Measurements from ENCODE around the gene FAM241B.
A peak's percentile ranks its signal among the peaks of the same experiment; 100 is the strongest.

FAM241B gene

GRCh38 chr10:69619626-69620025 is 10.4 kb upstream of the FAM241B start:
- Histone ChIP-seq H3K56ac (ENCODE audit: low read length) (no peak overlapping the region), H3K79me1 (ENCODE audit: low read length) (no peaks in the 10 kb centered on the region), H3K27ac (ENCODE audit: low read depth, low read length) (no peak overlapping the region), H4K8ac (ENCODE audit: low read depth, low read length) (no peak overlapping the region), H2AK5ac (ENCODE audit: low read length) (no peak overlapping the region), H3K27me3 (ENCODE audit: insufficient read depth, low read length, poor library complexity) (no peaks in the 10 kb centered on the region), H3K36me3 (ENCODE audit: control insufficient read depth, insufficient read depth, low read length) (no peaks in the 10 kb centered on the region), H3K18ac (ENCODE audit: low read length) (no peak overlapping the region), H3K9ac (ENCODE audit: low read length) (no peak overlapping the region), H3K4me2 (ENCODE audit: low read length) (no peak overlapping the region), H2BK5ac (ENCODE audit: low read length) (no peak overlapping the region), H2BK15ac (replicated peaks; ENCODE audit: low read depth) (no peak overlapping the region), H3K4ac (ENCODE audit: low read depth, low read length) (no peak overlapping the region), H3K4me1 (ENCODE audit: control insufficient read depth, low read depth, low read length) (no peaks in the 10 kb centered on the region), H3K4me3 (ENCODE audit: low read length) (no peak overlapping the region), H3K23ac (ENCODE audit: low read length) (no peak overlapping the region), H4K5ac (ENCODE audit: low read length) (no peak overlapping the region), H2BK120ac (ENCODE audit: low read depth, low read length) (no peak overlapping the region), H3K79me2 (ENCODE audit: control insufficient read depth, insufficient read depth, low read length) (no peaks in the 10 kb centered on the region)
- no peak for DNase-seq
- WGBS (ENCODE audit: extremely low coverage, insufficient coverage, low lambda C conversion rate), result no CpG with 5 or more reads among the region's 7 CpGs

GRCh38 chr10:69620625-69621024 is 9.4 kb upstream of the FAM241B start:
- Histone ChIP-seq H3K4me3 (ENCODE audit: low read length) (no peak overlapping the region), H3K79me1 (ENCODE audit: low read length) (no peaks in the 10 kb centered on the region), H3K18ac (ENCODE audit: low read length) (no peak overlapping the region), H3K56ac (ENCODE audit: low read length) (no peak overlapping the region), H3K27ac (ENCODE audit: low read depth, low read length) (no peak overlapping the region), H3K4me1 (ENCODE audit: control insufficient read depth, low read depth, low read length) (no peaks in the 10 kb centered on the region), H2BK5ac (ENCODE audit: low read length) (no peak overlapping the region), H2AK5ac (ENCODE audit: low read length) (no peak overlapping the region), H3K4ac (ENCODE audit: low read depth, low read length) (no peak overlapping the region), H3K36me3 (ENCODE audit: control insufficient read depth, insufficient read depth, low read length) (no peaks in the 10 kb centered on the region), H3K9ac (ENCODE audit: low read length) (no peak overlapping the region), H2BK15ac (replicated peaks; ENCODE audit: low read depth) (no peak overlapping the region), H2BK120ac (ENCODE audit: low read depth, low read length) (no peak overlapping the region), H3K27me3 (ENCODE audit: insufficient read depth, low read length, poor library complexity) (no peaks in the 10 kb centered on the region), H4K8ac (ENCODE audit: low read depth, low read length) (no peak overlapping the region), H3K23ac (ENCODE audit: low read length) (no peak overlapping the region), H3K4me2 (ENCODE audit: low read length) (no peak overlapping the region), H4K5ac (ENCODE audit: low read length) (no peak overlapping the region), H3K79me2 (ENCODE audit: control insufficient read depth, insufficient read depth, low read length) (no peaks in the 10 kb centered on the region)
- WGBS (ENCODE audit: extremely low coverage, insufficient coverage, low lambda C conversion rate), result no CpG with 5 or more reads among the region's 5 CpGs
- no peak for DNase-seq

- Histone ChIP-seq H3K18ac (ENCODE audit: low read length) (no peak overlapping the region), H4K5ac (ENCODE audit: low read length) (no peak overlapping the region), H3K36me3 (ENCODE audit: control insufficient read depth, insufficient read depth, low read length) (no peaks in the 10 kb centered on the region), H2AK5ac (ENCODE audit: low read length) (no peak overlapping the region), H3K79me1 (ENCODE audit: low read length) (no peaks in the 10 kb centered on the region), H3K4me2 (ENCODE audit: low read length) (no peak overlapping the region), H2BK5ac (ENCODE audit: low read length) (no peak overlapping the region), H3K4ac (ENCODE audit: low read depth, low read length) (no peak overlapping the region), H3K56ac (ENCODE audit: low read length) (no peak overlapping the region), H2BK120ac (ENCODE audit: low read depth, low read length) (no peak overlapping the region), H3K27ac (ENCODE audit: low read depth, low read length) (no peak overlapping the region), H3K9ac (ENCODE audit: low read length) (no peak overlapping the region), H3K79me2 (ENCODE audit: control insufficient read depth, insufficient read depth, low read length) (no peaks in the 10 kb centered on the region), H3K23ac (ENCODE audit: low read length) (no peak overlapping the region), H3K27me3 (ENCODE audit: insufficient read depth, low read length, poor library complexity) (no peaks in the 10 kb centered on the region), H4K8ac (ENCODE audit: low read depth, low read length) (no peak overlapping the region), H2BK15ac (replicated peaks; ENCODE audit: low read depth) (no peak overlapping the region), H3K4me1 (ENCODE audit: control insufficient read depth, low read depth, low read length) (no peaks in the 10 kb centered on the region), H3K4me3 (ENCODE audit: low read length) (no peak overlapping the region)
- no peak for DNase-seq
- WGBS (ENCODE audit: extremely low coverage, insufficient coverage, low lambda C conversion rate), result no CpG with 5 or more reads among the region's 2 CpGs
Observed at GRCh38 chr10:69624245-69624786, 5.7 kb upstream of the FAM241B start.

GRCh38 chr10:69626826-69627225 is 3.2 kb upstream of the FAM241B start:
- Histone ChIP-seq H3K79me1 (ENCODE audit: low read length) (no peaks in the 10 kb centered on the region), H4K8ac (ENCODE audit: low read depth, low read length) (no peak overlapping the region), H3K4me3 (ENCODE audit: low read length) (no peak overlapping the region), H2BK120ac (ENCODE audit: low read depth, low read length) (no peak overlapping the region), H2AK5ac (ENCODE audit: low read length) (no peak overlapping the region), H3K56ac (ENCODE audit: low read length) (no peak overlapping the region), H3K4ac (ENCODE audit: low read depth, low read length) (no peak overlapping the region), H2BK5ac (ENCODE audit: low read length) (no peak overlapping the region), H3K36me3 (ENCODE audit: control insufficient read depth, insufficient read depth, low read length) (no peaks in the 10 kb centered on the region), H3K23ac (ENCODE audit: low read length) (no peak overlapping the region), H3K4me2 (ENCODE audit: low read length) (no peak overlapping the region), H2BK15ac (replicated peaks; ENCODE audit: low read depth) (no peak overlapping the region), H3K9ac (ENCODE audit: low read length) (no peak overlapping the region), H3K4me1 (ENCODE audit: control insufficient read depth, low read depth, low read length) (peaks cover 3% of the 10 kb centered on the region), H3K27ac (ENCODE audit: low read depth, low read length) (no peak overlapping the region), H3K18ac (ENCODE audit: low read length) (no peak overlapping the region), H3K27me3 (ENCODE audit: insufficient read depth, low read length, poor library complexity) (no peaks in the 10 kb centered on the region), H3K79me2 (ENCODE audit: control insufficient read depth, insufficient read depth, low read length) (no peaks in the 10 kb centered on the region), H4K5ac (ENCODE audit: low read length) (no peak overlapping the region)
- DNase-seq, result no peak

GRCh38 chr10:69628891-69629290 is 1.2 kb upstream of the FAM241B start:
- H3K4ac ChIP-seq (ENCODE audit: low read depth, low read length), result no peak overlapping the region
- H3K23ac ChIP-seq (ENCODE audit: low read length), result no peak overlapping the region
- no peak overlapping the region for H4K5ac ChIP-seq (ENCODE audit: low read length)
- H2BK5ac ChIP-seq (ENCODE audit: low read length), result no peak overlapping the region
- no peak overlapping the region for H3K18ac ChIP-seq (ENCODE audit: low read length)
- no peak overlapping the region for H2BK120ac ChIP-seq (ENCODE audit: low read depth, low read length)
- H3K36me3 ChIP-seq (ENCODE audit: control insufficient read depth, insufficient read depth, low read length), result no peaks in the 10 kb centered on the region
- H3K9ac ChIP-seq (ENCODE audit: low read length), result no peak overlapping the region
- H4K8ac ChIP-seq (ENCODE audit: low read depth, low read length), result no peak overlapping the region
- DNase-seq, result no peak
- no peak overlapping the region for H2AK5ac ChIP-seq (ENCODE audit: low read length)
- no peaks in the 10 kb centered on the region for H3K27me3 ChIP-seq (ENCODE audit: insufficient read depth, low read length, poor library complexity)
- H3K4me1 ChIP-seq (ENCODE audit: control insufficient read depth, low read depth, low read length), result peaks cover 3% of the 10 kb centered on the region
- H3K79me1 ChIP-seq (ENCODE audit: low read length), result no peaks in the 10 kb centered on the region
- WGBS (ENCODE audit: extremely low coverage, insufficient coverage, low lambda C conversion rate), result no CpG with 5 or more reads among the region's 6 CpGs
- no peaks in the 10 kb centered on the region for H3K79me2 ChIP-seq (ENCODE audit: control insufficient read depth, insufficient read depth, low read length)
- no peak overlapping the region for H2BK15ac ChIP-seq (replicated peaks; ENCODE audit: low read depth)
- no peak overlapping the region for H3K27ac ChIP-seq (ENCODE audit: low read depth, low read length)
- no peak overlapping the region for H3K56ac ChIP-seq (ENCODE audit: low read length)
- no peak overlapping the region for H3K4me3 ChIP-seq (ENCODE audit: low read length)
- H3K4me2 ChIP-seq (ENCODE audit: low read length), result no peak overlapping the region

GRCh38 chr10:69629519-69629896 is 539 bp upstream of the FAM241B start:
- peak overlapping the region; percentile 71 for H3K56ac ChIP-seq (ENCODE audit: low read length)
- H4K8ac ChIP-seq (ENCODE audit: low read depth, low read length), result no peak overlapping the region
- no peaks in the 10 kb centered on the region for H3K36me3 ChIP-seq (ENCODE audit: control insufficient read depth, insufficient read depth, low read length)
- no peaks in the 10 kb centered on the region for H3K27me3 ChIP-seq (ENCODE audit: insufficient read depth, low read length, poor library complexity)
- no peaks in the 10 kb centered on the region for H3K79me1 ChIP-seq (ENCODE audit: low read length)
- no peak overlapping the region for H2BK120ac ChIP-seq (ENCODE audit: low read depth, low read length)
- no peak overlapping the region for H2BK5ac ChIP-seq (ENCODE audit: low read length)
- no peak overlapping the region for H3K27ac ChIP-seq (ENCODE audit: low read depth, low read length)
- H3K9ac ChIP-seq (ENCODE audit: low read length), result peak overlapping the region; percentile 24
- no peak overlapping the region for H4K5ac ChIP-seq (ENCODE audit: low read length)
- H3K4me1 ChIP-seq (ENCODE audit: control insufficient read depth, low read depth, low read length), result peaks cover 3% of the 10 kb centered on the region
- no peak for DNase-seq
- no peaks in the 10 kb centered on the region for H3K79me2 ChIP-seq (ENCODE audit: control insufficient read depth, insufficient read depth, low read length)
- no peak overlapping the region for H3K4me3 ChIP-seq (ENCODE audit: low read length)
- H3K4ac ChIP-seq (ENCODE audit: low read depth, low read length), result no peak overlapping the region
- no peak overlapping the region for H3K18ac ChIP-seq (ENCODE audit: low read length)
- no peak overlapping the region for H2BK15ac ChIP-seq (replicated peaks; ENCODE audit: low read depth)
- no peak overlapping the region for H3K23ac ChIP-seq (ENCODE audit: low read length)
- no peak overlapping the region for H2AK5ac ChIP-seq (ENCODE audit: low read length)
- H3K4me2 ChIP-seq (ENCODE audit: low read length), result peak overlapping the region; percentile 26
- no CpG with 5 or more reads among the region's 2 CpGs for WGBS (ENCODE audit: extremely low coverage, insufficient coverage, low lambda C conversion rate)

Data from mesendoderm (in vitro differentiated cells).